Smooth muscle cell (in vitro differentiated cells): ENCODE results near the gene CISD2. TPM values are rescaled to one million over a fixed set of nuclear protein-coding genes. Genes with fewer than 3 reads are reported as not detected.
"Not testable (repeated sequence)": the region's sequence is repeated elsewhere in the genome, so short reads cannot be mapped to it uniquely, and the experiment has no call there.

Experiments
- DNase-seq: peaks from one replicate; lab custom pipeline; 2025; ENCODE audit not compliant: unreplicated experiment; lab: John Stamatoyannopoulos, UW
- H2AFZ ChIP-seq: fragments of 200-600 bp; sonication (generic); 2 replicates; pipeline ENCODE4 v1.6.0; 2016; ENCODE audit warnings: antibody characterized with exemption, low read depth, mild to moderate bottlenecking
- H3F3A ChIP-seq: fragments of 200-600 bp; sonication (generic); 2 replicates; pipeline ENCODE4 v1.6.0; 2017; ENCODE audit warnings: antibody characterized with exemption, low read depth
- H3K27ac ChIP-seq: fragments of 200-600 bp; sonication (generic); 2 replicates; pipeline ENCODE4 v1.5.1; 2016; ENCODE audit warnings: low read depth, mild to moderate bottlenecking
- H3K27me3 ChIP-seq: fragments of 200-600 bp; sonication (generic); 2 replicates; pipeline ENCODE4 v1.6.1; 2016; ENCODE audit warnings: low read depth, mild to moderate bottlenecking
- H3K36me3 ChIP-seq: fragments of 200-600 bp; sonication (generic); 2 replicates; pipeline ENCODE4 v1.5.1; 2016; ENCODE audit warnings: low read depth
- H3K4me1 ChIP-seq: fragments of 200-600 bp; sonication (generic); 2 replicates; pipeline ENCODE4 v1.5.1; 2016; ENCODE audit warnings: low read depth
- H3K4me2 ChIP-seq: fragments of 200-600 bp; sonication (generic); 2 replicates; pipeline ENCODE4 v1.6.0; 2016; ENCODE audit warnings: mild to moderate bottlenecking
- H3K4me3 ChIP-seq: fragments of 200-600 bp; sonication (generic); 2 replicates; pipeline ENCODE4 v1.5.1; 2016; ENCODE audit warnings: mild to moderate bottlenecking
- H3K79me2 ChIP-seq: fragments of 200-600 bp; sonication (generic); 2 replicates; pipeline ENCODE4 v1.6.0; 2016; ENCODE audit warnings: low read depth, mild to moderate bottlenecking
- H3K9ac ChIP-seq: fragments of 200-600 bp; sonication (generic); 2 replicates; pipeline ENCODE4 v1.6.0; 2016; ENCODE audit warnings: low read depth
- H3K9me3 ChIP-seq: fragments of 200-600 bp; sonication (generic); replicated peaks from 2 replicates; pipeline ENCODE4 v1.5.1; 2016; ENCODE audit warnings: low read depth
- H4K20me1 ChIP-seq: fragments of 200-600 bp; sonication (generic); 2 replicates; pipeline ENCODE4 v1.6.0; 2016; ENCODE audit warnings: low read depth
- WGBS: methylation state at CpG from one replicate; pipeline ENCODE4 v1.1.7; 2016; ENCODE audit warnings: low lambda C conversion rate; 5-methylcytosine and 5-hydroxymethylcytosine counted together
- polyA plus RNA-seq: library from polyadenylated mRNA; unstranded; fragments of >200 nt; fragmentation: Nextera tagmentation; extraction: Ambion mirVana; gene quantifications from 2 replicates; pipeline ENCODE4 v1.2.1, GENCODE V29; 2016
- total RNA-seq: library from RNA; depleted of rRNA; stranded (reverse); fragments of >200 nt; gene quantifications from 2 replicates; pipeline ENCODE4 v1.2.3, GENCODE V29; 2014
- TF ChIP-seq, protein P1 (sequence below): fragments of 200-600 bp; sonication (generic); IDR thresholded peaks from 2 replicates; pipeline ENCODE4 v1.5.1; 2017; ENCODE audit warnings: borderline replicate concordance, mild to moderate bottlenecking, antibody characterized with exemption; ENCODE audit not compliant: insufficient read depth, poor library complexity, severe bottlenecking

Gene CISD2
- total and polyA plus RNA-seq, 2 experiments from 2014 or later = 57.6 to 65.7 TPM

DNA sequence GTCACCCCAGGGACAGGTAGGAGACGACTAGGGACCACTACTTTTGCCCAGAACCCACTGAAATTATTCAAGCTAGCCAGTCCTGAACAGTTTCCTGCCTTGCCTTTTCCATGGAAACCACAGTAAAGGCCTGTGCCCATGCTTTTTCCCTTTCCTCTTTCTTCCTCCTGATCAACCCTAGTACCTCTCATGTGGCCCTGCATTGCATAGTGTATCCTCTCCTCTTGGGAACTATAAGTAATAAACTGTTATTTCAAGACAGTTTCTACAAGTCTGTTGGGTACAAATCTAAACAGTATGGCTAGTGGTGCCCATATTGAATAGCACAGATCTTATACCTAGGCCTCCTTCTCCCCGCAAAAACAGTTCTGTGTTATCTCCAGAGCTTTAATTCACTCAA, 14.5 kb downstream of the CISD2 start:
- no peak for DNase-seq
- Histone ChIP-seq H3K4me2 (no peak overlapping the region), H2AFZ (no peak overlapping the region), H3K36me3 (no peaks in the 10 kb centered on the region), H3K4me1 (no peaks in the 10 kb centered on the region), H3K4me3 (no peak overlapping the region), H3K27me3 (no peaks in the 10 kb centered on the region), H4K20me1 (peaks cover 25% of the 10 kb centered on the region), H3K27ac (no peak overlapping the region), H3K9me3 (no peaks in the 10 kb centered on the region), H3K9ac (no peak overlapping the region), H3K79me2 (peaks cover 29% of the 10 kb centered on the region), H3F3A (no peaks in the 10 kb centered on the region)
- WGBS = 90% methylated on average over 2 of the region's 2 CpGs
- TF ChIP-seq, protein P1, sequence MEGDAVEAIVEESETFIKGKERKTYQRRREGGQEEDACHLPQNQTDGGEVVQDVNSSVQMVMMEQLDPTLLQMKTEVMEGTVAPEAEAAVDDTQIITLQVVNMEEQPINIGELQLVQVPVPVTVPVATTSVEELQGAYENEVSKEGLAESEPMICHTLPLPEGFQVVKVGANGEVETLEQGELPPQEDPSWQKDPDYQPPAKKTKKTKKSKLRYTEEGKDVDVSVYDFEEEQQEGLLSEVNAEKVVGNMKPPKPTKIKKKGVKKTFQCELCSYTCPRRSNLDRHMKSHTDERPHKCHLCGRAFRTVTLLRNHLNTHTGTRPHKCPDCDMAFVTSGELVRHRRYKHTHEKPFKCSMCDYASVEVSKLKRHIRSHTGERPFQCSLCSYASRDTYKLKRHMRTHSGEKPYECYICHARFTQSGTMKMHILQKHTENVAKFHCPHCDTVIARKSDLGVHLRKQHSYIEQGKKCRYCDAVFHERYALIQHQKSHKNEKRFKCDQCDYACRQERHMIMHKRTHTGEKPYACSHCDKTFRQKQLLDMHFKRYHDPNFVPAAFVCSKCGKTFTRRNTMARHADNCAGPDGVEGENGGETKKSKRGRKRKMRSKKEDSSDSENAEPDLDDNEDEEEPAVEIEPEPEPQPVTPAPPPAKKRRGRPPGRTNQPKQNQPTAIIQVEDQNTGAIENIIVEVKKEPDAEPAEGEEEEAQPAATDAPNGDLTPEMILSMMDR = no peak

DNA sequence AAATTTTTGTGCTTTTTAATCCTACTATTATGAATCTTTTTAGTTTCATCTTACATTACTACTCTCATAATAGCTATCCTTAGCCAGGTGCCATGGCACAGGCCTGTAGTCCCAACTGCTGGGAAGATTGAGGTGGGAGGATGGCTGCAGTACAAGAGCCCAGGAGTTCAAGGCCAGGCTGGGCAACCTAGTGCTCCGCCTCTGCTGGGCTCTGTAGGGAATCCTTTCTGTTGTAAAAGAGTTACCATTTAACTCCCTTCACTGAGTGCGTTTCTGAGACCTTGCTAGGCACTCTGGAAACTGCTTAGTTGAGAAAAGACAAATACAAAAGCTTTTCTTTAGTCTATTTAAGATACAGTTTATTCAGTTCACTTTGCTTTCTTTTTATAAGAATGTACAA, 19.8 kb downstream of the CISD2 start:
- H3K4me1 ChIP-seq, H3K36me3 ChIP-seq, H3F3A ChIP-seq, H3K9ac ChIP-seq, H3K4me2 ChIP-seq, H3K27ac ChIP-seq, DNase-seq, H3K4me3 ChIP-seq, H3K27me3 ChIP-seq, H2AFZ ChIP-seq, H3K9me3 ChIP-seq, H3K79me2 ChIP-seq: not testable (repeated sequence)
- 85% methylated on average over 2 of the region's 2 CpGs for WGBS
- peaks cover 12% of the 10 kb centered on the region for H4K20me1 ChIP-seq

DNA sequence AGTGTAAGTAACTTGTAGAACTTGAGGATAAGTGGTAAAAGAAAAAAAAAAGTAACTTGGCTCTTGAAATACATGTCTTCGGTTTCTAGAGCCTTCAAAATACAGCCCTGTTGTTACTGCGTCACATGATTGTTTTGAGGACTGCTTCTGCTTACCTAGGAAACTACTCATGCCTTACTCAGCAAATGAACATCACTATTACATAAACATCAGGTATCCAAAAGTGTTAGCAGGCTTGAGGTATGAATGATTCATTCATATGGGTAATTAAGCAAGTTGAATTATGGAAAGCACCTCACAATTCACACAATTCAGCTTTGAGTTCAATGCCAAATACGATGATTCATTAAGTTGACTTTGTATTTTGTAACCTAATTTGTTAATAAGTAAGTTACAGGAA, 21.1 kb downstream of the CISD2 start:
- H3K27ac ChIP-seq, DNase-seq, H4K20me1 ChIP-seq, H3K4me1 ChIP-seq, H3K9ac ChIP-seq, H3K36me3 ChIP-seq, H3F3A ChIP-seq, H3K27me3 ChIP-seq, H3K9me3 ChIP-seq, H2AFZ ChIP-seq, H3K79me2 ChIP-seq, H3K4me3 ChIP-seq, H3K4me2 ChIP-seq: not testable (repeated sequence)
- 86% methylated on average over 3 of the region's 3 CpGs for WGBS

DNA sequence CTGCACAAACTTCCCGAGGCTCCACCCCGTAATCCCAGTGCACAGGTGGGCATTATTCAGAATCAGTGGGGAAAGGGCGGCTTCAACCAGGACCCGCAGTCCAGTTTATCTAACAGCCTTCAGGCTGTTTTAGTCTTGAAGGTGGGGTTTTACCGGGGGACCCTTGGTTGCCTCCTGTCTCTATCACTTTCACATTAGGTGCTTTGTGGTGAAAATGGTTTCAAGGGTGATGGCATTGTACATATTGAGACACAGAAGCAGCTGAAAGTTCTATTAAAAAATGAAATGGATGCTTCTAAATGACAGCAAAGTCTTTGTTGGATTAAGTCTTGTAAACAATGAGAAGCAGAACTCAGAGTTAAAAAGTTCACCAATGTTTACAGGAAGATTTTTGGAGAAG, 27.8 kb downstream of the CISD2 start:
- H3K79me2 ChIP-seq, H3K4me3 ChIP-seq, H3K27ac ChIP-seq, DNase-seq, H3K9me3 ChIP-seq, H4K20me1 ChIP-seq, H3F3A ChIP-seq, H3K4me1 ChIP-seq, H3K36me3 ChIP-seq, H3K27me3 ChIP-seq, H3K9ac ChIP-seq, H3K4me2 ChIP-seq, H2AFZ ChIP-seq: not testable (repeated sequence)
- 95% methylated on average over 5 of the region's 5 CpGs for WGBS

DNA sequence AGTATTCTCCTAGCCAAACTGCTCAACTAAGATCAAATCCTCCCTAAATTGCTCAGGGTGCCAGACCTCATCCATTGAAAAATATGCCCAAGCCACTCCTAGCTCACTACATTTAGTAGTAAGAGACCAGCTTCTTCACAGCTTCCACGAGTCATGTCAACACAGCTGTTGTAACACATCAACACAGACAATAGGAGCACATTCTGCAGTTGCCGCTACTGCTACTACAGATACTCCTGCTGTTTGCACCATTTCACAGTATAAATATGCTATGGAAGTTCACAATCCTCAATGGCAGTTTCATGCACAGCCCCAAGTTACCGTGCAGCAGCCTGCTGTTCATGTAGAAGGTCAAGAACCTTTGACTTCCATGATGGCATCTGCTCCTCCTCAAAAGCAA, 28.8 kb downstream of the CISD2 start:
- not testable (repeated sequence) for H3K9me3 ChIP-seq, H3F3A ChIP-seq, H3K79me2 ChIP-seq, H3K36me3 ChIP-seq, H3K4me2 ChIP-seq, H2AFZ ChIP-seq, H3K9ac ChIP-seq, H4K20me1 ChIP-seq, H3K4me3 ChIP-seq, H3K27me3 ChIP-seq, H3K4me1 ChIP-seq, H3K27ac ChIP-seq, DNase-seq
- 94% methylated on average over 3 of the region's 3 CpGs for WGBS

DNA sequence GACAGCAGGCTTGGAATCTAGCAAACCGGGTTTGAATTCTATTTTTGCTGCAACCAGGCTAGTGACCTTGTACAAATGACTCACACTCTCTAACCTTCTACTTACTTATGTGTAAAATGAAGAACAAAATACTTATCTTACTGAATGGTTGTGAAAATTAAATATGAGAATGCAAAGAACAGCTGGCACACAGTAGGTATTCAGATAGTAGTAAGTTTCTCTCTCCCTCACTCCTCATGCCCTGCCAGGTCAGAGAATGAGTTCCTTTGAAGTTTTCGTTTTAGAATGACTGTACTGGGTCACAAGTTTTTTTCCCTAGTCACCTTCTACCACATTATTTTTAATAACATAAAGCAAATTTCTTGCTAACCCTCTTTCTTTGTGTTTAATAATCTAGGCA, 33.0 kb downstream of the CISD2 start:
- Histone ChIP-seq H3K4me2 (no peak overlapping the region), H4K20me1 (no peaks in the 10 kb centered on the region), H3K79me2 (no peaks in the 10 kb centered on the region), H3K4me1 (no peaks in the 10 kb centered on the region), H3K36me3 (no peaks in the 10 kb centered on the region), H3K27ac (no peak overlapping the region), H2AFZ (no peak overlapping the region), H3K9ac (no peak overlapping the region), H3F3A (no peaks in the 10 kb centered on the region), H3K4me3 (no peak overlapping the region), H3K27me3 (no peaks in the 10 kb centered on the region), H3K9me3 (no peaks in the 10 kb centered on the region)
- TF ChIP-seq, protein P1 = no peak
- DNase-seq = no peak
- WGBS = 77% methylated on average over 2 of the region's 2 CpGs
